MCF 10A (cell line): ENCODE data around the gene RXFP4. TPM values are rescaled to one million over a fixed set of nuclear protein-coding genes. Genes with fewer than 3 reads are reported as not detected.

Experiments
- BruUV-seq: library from RNA; stranded (reverse); fragments of 400-500 nt; replicated peaks from 2 replicates; lab custom pipeline; 2021; lab: Mats Ljungman, UMichigan
- CTCF ChIA-PET: fragments of 300-600 bp; sonication (Branson Sonifier 250); formaldehyde crosslinking; extraction: SDS; loops from one replicate; lab custom pipeline; 2021; ENCODE audit warnings: antibody characterized with exemption, inconsistent platforms; lab: Yijun Ruan, JAX
- POLR2A ChIA-PET: fragments of 300-600, 350-650 bp; sonication (Branson Sonifier 250); formaldehyde crosslinking; extraction: SDS; loops from one replicate; lab custom pipeline; 2020; ENCODE audit warnings: antibody characterized with exemption, inconsistent platforms; lab: Yijun Ruan, JAX
- DNase-seq: peaks from one replicate; pipeline ENCODE4 v3.0.0-alpha.2; 2018; ENCODE audit not compliant: unreplicated experiment
- H3K27ac Mint-ChIP-seq: one replicate; pipeline ENCODE4 v1.8.0; 2022; ENCODE audit warnings: mild to moderate bottlenecking, low read depth, mixed read lengths; ENCODE audit not compliant: unreplicated experiment
- H3K27me3 Mint-ChIP-seq: one replicate; pipeline ENCODE4 v1.8.0; 2022; ENCODE audit warnings: mixed read lengths; ENCODE audit not compliant: insufficient read depth, unreplicated experiment
- H3K36me3 Mint-ChIP-seq: one replicate; pipeline ENCODE4 v1.8.0; 2022; ENCODE audit warnings: mild to moderate bottlenecking, moderate library complexity, mixed read lengths; ENCODE audit not compliant: insufficient read depth, unreplicated experiment
- H3K4me1 Mint-ChIP-seq: one replicate; pipeline ENCODE4 v1.8.0; 2022; ENCODE audit warnings: mixed read lengths; ENCODE audit not compliant: insufficient read depth, unreplicated experiment
- H3K4me3 Mint-ChIP-seq: one replicate; pipeline ENCODE4 v1.8.0; 2022; ENCODE audit warnings: mild to moderate bottlenecking, moderate library complexity, mixed read lengths; ENCODE audit not compliant: unreplicated experiment
- H3K9me3 Mint-ChIP-seq: one replicate; pipeline ENCODE4 v1.8.0; 2022; ENCODE audit warnings: mixed read lengths; ENCODE audit not compliant: unreplicated experiment
- intact Hi-C: fragments of 100-400 bp; cut with micrococcal nuclease; formaldehyde crosslinking; loops from 2 replicates; pipeline ENCODE4 v1.14.1; 2022
- total RNA-seq: library from RNA; stranded (reverse); gene quantifications from 2 replicates; pipeline ENCODE4 v1.2.3, GENCODE V29; 2022
- TF ChIP-seq, protein P1 (sequence below): fragments of 200-600 bp; IDR thresholded peaks from one replicate; pipeline ENCODE4 v1.8.0; 2022; ENCODE audit warnings: antibody characterized with exemption, mild to moderate bottlenecking; ENCODE audit not compliant: unreplicated experiment

RXFP4 gene
- total RNA-seq, 1 experiment from 2014 or later, result not detected

DNA sequence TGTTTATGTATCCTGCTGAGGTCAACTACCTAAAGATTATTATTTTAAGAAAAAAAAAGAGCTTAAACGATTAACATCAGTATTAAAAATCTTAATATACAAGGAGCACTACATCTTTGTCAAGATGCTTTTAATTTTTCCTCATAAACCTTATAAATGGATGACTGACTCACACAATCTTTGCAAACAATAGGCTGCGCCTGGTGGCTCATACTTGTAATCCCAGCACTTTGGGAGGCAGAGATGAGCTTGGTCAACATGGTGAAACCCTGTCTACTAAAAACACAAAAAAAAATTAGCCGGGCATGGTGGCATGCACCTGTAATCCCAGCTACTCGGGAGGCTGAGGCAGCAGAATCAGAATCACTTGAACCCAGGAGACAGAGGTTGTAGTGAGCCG is 9.0 kb upstream of the RXFP4 start:
- H3K27ac Mint-ChIP-seq, result no peak overlapping the region
- TF ChIP-seq, protein P1, sequence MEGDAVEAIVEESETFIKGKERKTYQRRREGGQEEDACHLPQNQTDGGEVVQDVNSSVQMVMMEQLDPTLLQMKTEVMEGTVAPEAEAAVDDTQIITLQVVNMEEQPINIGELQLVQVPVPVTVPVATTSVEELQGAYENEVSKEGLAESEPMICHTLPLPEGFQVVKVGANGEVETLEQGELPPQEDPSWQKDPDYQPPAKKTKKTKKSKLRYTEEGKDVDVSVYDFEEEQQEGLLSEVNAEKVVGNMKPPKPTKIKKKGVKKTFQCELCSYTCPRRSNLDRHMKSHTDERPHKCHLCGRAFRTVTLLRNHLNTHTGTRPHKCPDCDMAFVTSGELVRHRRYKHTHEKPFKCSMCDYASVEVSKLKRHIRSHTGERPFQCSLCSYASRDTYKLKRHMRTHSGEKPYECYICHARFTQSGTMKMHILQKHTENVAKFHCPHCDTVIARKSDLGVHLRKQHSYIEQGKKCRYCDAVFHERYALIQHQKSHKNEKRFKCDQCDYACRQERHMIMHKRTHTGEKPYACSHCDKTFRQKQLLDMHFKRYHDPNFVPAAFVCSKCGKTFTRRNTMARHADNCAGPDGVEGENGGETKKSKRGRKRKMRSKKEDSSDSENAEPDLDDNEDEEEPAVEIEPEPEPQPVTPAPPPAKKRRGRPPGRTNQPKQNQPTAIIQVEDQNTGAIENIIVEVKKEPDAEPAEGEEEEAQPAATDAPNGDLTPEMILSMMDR, result no peak
- H3K9me3 Mint-ChIP-seq, result no peaks in the 10 kb centered on the region
- H3K27me3 Mint-ChIP-seq, result no peaks in the 10 kb centered on the region
- no peaks in the 10 kb centered on the region for H3K36me3 Mint-ChIP-seq
- POLR2A ChIA-PET, result interaction anchor here (0.6 to 6.8 kb wide), 24 partner anchors 8 to 659 kb away, joined by 3 to 294 read pairs (median 15); partner anchors contain the start of genes ARHGEF2, CLK2, GON4L and LAMTOR2
- H3K4me3 Mint-ChIP-seq, result no peak overlapping the region
- peak; percentile 50 for DNase-seq
- intact Hi-C loops, result no loop called here
- peaks cover 39% of the 10 kb centered on the region for H3K4me1 Mint-ChIP-seq
- CTCF ChIA-PET, result interaction anchor here (0.6 to 4.9 kb wide), 12 partner anchors 9 to 188 kb away, joined by 3 to 55 read pairs (median 4); partner anchors contain the start of gene ARHGEF2
- no TSS peak for BruUV-seq

DNA sequence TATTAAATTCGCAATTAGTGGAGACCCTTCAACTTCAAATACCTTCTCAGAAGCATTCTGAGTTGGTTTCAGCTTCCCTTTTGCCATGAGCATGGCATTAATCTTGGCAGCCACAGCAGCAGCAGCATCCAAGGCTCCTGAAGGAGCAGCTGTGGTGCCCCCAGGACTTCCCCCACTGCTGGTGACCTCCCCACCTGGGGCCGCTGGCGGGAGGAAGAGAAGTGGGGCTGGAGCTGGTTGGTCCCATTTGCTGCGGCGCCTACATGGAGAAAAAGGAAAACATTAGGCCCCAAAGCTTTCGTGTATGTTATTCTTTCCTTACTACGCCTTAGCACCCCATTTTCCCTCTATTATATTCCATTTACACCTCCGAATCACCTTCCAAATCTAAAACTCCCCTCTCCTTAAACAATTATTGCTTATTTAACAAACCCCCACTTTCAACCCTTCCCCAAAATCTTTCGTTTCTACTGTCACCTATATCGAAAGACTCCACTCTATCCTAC is 7.8 kb upstream of the RXFP4 start:
- ChIA-PET POLR2A (interaction anchor here (0.7 to 6.8 kb wide), 33 partner anchors 9 to 963 kb away, joined by 3 to 294 read pairs (median 6); partner anchors contain the start of genes ARHGEF2, GON4L, LAMTOR2 and LMNA), CTCF (interaction anchor here (0.6 to 4.9 kb wide), 10 partner anchors 9 to 292 kb away, joined by 3 to 55 read pairs (median 4); partner anchors contain the start of gene ARHGEF2)
- TF ChIP-seq, protein P1, result no peak
- intact Hi-C loops, result loop anchor here (1.0 kb wide), 1 partner anchor 50 kb away; no protein-coding TSS in a partner anchor
- peaks cover 39% of the 10 kb centered on the region for H3K4me1 Mint-ChIP-seq
- no peaks in the 10 kb centered on the region for H3K9me3 Mint-ChIP-seq
- H3K4me3 Mint-ChIP-seq, result no peak overlapping the region
- no peaks in the 10 kb centered on the region for H3K27me3 Mint-ChIP-seq
- H3K36me3 Mint-ChIP-seq, result no peaks in the 10 kb centered on the region
- BruUV-seq, result no TSS peak
- DNase-seq, result no peak
- no peak overlapping the region for H3K27ac Mint-ChIP-seq

DNA sequence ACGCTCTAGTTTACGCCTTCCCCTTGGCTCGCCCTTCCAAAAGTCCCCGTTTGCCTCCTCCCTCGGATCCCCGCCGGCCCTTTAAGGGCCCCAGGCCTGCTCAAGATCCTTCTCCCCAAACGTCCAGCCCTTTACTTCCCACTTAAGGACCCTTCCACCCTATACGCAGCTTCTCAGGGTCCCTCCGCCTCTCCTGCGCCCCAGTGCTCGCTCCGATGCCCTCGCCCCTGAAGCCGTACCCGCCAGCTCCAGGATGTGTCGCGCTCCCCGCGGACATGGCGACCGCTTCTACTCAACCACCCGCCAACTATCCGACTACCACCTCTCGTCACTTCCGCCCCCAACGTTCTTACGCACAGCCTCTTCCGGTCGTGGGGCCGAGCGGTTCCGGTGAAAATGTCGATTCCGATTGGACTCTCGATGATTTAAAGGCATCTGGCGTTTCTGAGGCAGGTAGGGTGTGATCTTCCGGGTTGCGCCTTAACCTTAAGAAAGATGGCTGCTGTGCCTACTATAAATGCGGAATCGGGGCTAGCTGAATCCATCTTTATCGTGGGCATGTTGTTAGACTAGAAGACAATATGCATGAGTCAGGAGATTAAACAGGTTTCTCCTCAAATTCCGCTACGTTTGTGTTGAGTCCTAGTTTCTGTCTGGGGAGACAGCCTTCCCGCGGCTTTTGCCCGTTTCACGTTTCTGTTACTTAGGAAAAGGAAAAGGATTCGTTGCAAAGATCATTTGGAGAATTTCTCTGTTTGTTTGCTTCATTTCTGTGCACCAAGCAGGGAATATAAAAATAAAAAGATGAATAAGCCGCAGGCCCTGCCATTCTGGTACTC is 7.1 kb upstream of the RXFP4 start, which contains the start of gene KHDC4:
KHDC4 (minus strand) TSS at position 317 of the 839 bp plus-strand sequence; CDS start at position 277, 40 bp downstream.
- intact Hi-C loops, result loop anchor here (1.0 kb wide), 1 partner anchor 49 kb away; no protein-coding TSS in a partner anchor
- no TSS peak for BruUV-seq
- peaks cover 33% of the 10 kb centered on the region for H3K4me1 Mint-ChIP-seq

More for the DNA sequence above, 7.1 kb upstream of the RXFP4 start, which contains the start of gene KHDC4:
- POLR2A ChIA-PET, result interaction anchor here (0.6 to 6.8 kb wide), 35 partner anchors 9 to 963 kb away, joined by 3 to 294 read pairs (median 6); partner anchors contain the start of genes ARHGEF2, GON4L, LAMTOR2 and LMNA
- Mint-ChIP-seq H3K4me3 (no peak within 1 kb of the TSS), H3K27ac (no peak within 1 kb of the TSS), H3K36me3 (no peaks in the 10 kb centered on the region), H3K27me3 (no peaks in the 10 kb centered on the region), H3K9me3 (no peaks in the 10 kb centered on the region)
- peak; percentile 100 for DNase-seq
- TF ChIP-seq, protein P1, result no peak
- CTCF ChIA-PET, result interaction anchor here (0.6 to 4.9 kb wide), 13 partner anchors 13 to 291 kb away, joined by 3 to 55 read pairs (median 3); partner anchors contain the start of gene ARHGEF2
